ENCODE data around the gene CCDC175. TPM values are rescaled to one million over a fixed set of nuclear protein-coding genes. Genes with fewer than 3 reads are reported as not detected.

The CCDC175 gene
- total RNA-seq (not detected), polyA plus RNA-seq (not detected)
- long read RNA-seq, donor 1: 0 reads
- long read RNA-seq, donor 2: 0 reads
- long read RNA-seq, donor 3: 0 reads
- long read RNA-seq, donor 4: 0 reads
- long read RNA-seq, donor 5: 0 reads
- long read RNA-seq, donor 6: 0 reads
- long read RNA-seq, donor 7: 0 reads
- long read RNA-seq, donor 8: 0 reads
- long read RNA-seq, donor 9: 0 reads
- long read RNA-seq, donor 10: 0 reads

DNA sequence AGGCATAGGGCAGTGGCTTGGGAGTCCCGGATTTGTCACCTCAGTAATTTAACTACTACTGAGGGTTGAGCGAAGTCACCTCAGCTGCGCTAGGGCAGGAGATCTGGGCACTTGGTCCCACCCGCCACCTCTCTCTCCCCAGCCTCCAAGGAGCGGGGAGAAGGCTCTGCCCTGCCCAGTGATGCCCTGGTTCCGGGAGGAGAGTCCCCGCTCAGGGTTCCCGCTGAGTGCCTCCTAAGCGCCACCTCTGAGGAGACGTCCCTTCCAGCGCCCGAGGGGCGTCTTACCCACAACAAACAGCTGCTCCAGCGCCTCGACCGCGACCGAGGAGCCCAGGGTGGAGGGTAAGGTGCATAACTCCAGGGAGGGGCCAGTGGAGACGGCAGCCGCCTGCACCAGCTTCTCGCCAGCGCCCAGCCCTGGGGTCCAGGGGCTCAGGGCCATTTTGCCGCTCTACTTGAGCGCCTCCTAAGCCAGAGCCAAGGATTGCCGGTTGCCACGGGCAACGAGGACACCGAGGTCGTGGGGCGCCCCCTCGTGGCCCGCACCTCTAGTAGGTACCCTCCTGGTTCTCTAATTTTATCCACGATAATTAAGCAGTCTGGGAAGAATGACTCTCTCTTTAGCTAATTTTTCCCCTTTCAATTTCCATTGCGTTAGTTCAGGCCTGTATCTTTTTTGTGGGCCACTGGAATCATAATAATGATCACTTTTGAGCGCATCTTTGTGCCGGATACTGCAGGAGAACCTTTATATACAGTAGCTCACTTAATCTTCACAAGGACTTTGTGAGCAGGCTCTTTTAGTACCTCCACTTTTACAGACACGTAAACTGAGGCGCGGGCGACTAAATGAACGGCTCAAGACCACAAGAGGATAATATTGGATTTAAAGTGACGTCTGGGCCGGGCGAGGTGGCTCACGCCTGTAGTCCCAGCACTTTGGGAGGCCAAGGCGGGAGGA lies at the start of gene CCDC175:
TSS of gene CCDC175 (minus strand) at position 481 of the 963 bp plus-strand sequence. CDS start at position 444, 37 bp downstream.
- Histone ChIP-seq H3K4me3 (peak within 1 kb of the TSS; percentile 45 to 57 (median 49)), H3K9me3 (no peaks in the 10 kb centered on the region), H3K36me3 (no peaks in the 10 kb centered on the region), H3K4me1 (peaks cover 4 to 13% (median 9%) of the 10 kb centered on the region in 4 donors), H3K27me3 (peaks cover 0 to 8% (median 7%) of the 10 kb centered on the region in 3 donors), H3K27ac (no peak within 1 kb of the TSS)
- DNase-seq: peak; percentile 91 to 94
- TF ChIP-seq EP300 (IDR thresholded peaks at IDR 0.05) (no peak), POLR2AphosphoS5 (IDR thresholded peaks at IDR 0.05) (no peak), CTCF (IDR thresholded peaks at IDR 0.05) (peak in 4 of 7 experiments; percentile 36 to 72 (median 65)), POLR2A (IDR thresholded peaks at IDR 0.05) (no peak)
- intact Hi-C loops (cut with DNase I; ENCODE audit: low total_unique reads): no loop called here
- WGBS, 5 donors: 17 to 29% (median 20%) methylated on average over 29 to 46 of the region's 46 CpGs

GRCh38 chr14:59622631-59623030 lies 46.0 kb upstream of the CCDC175 start:
- Histone ChIP-seq H3K4me1 (no peaks in the 10 kb centered on the region), H3K9me3 (no peaks in the 10 kb centered on the region), H3K27ac (no peak overlapping the region), H3K4me3 (no peak overlapping the region), H3K36me3 (no peaks in the 10 kb centered on the region), H3K27me3 (no peaks in the 10 kb centered on the region)
- 11 to 24% (median 16%) methylated on average over 2 of the region's 2 CpGs for WGBS, 5 donors
- intact Hi-C loops (cut with DNase I; ENCODE audit: low total_unique reads): no loop called here
- no peak for TF ChIP-seq POLR2A (IDR thresholded peaks at IDR 0.05)
- no peak for TF ChIP-seq EP300 (IDR thresholded peaks at IDR 0.05)
- no peak for TF ChIP-seq POLR2AphosphoS5 (IDR thresholded peaks at IDR 0.05)
- no peak for TF ChIP-seq CTCF (IDR thresholded peaks at IDR 0.05)
- no peak for DNase-seq

- no peaks in the 10 kb centered on the region for H3K9me3 ChIP-seq
- H3K36me3 ChIP-seq: no peaks in the 10 kb centered on the region
- no peaks in the 10 kb centered on the region for H3K27me3 ChIP-seq
- no peaks in the 10 kb centered on the region for H3K4me1 ChIP-seq
- intact Hi-C loops (cut with DNase I; ENCODE audit: low total_unique reads): no loop called here
- H3K27ac ChIP-seq: no peak overlapping the region
- no peak overlapping the region for H3K4me3 ChIP-seq
- 63 to 79% (median 71%) methylated on average over 2 of the region's 2 CpGs for WGBS, 5 donors
- TF ChIP-seq EP300 (IDR thresholded peaks at IDR 0.05) (no peak), POLR2AphosphoS5 (IDR thresholded peaks at IDR 0.05) (no peak), POLR2A (IDR thresholded peaks at IDR 0.05) (no peak), CTCF (IDR thresholded peaks at IDR 0.05) (no peak)
- DNase-seq: no peak
Measured at GRCh38 chr14:59619061-59619460, 42.4 kb upstream of the CCDC175 start.

- Histone ChIP-seq H3K36me3 (no peaks in the 10 kb centered on the region), H3K4me1 (no peaks in the 10 kb centered on the region), H3K9me3 (no peaks in the 10 kb centered on the region), H3K4me3 (no peak overlapping the region), H3K27ac (no peak overlapping the region), H3K27me3 (no peaks in the 10 kb centered on the region)
- TF ChIP-seq POLR2AphosphoS5 (IDR thresholded peaks at IDR 0.05): no peak
- intact Hi-C loops (cut with DNase I; ENCODE audit: low total_unique reads): no loop called here
- no peak for DNase-seq
- 28 to 39% (median 37%) methylated on average over 3 of the region's 3 CpGs for WGBS, 5 donors
Measured at GRCh38 chr14:59601056-59601455, 24.4 kb upstream of the CCDC175 start.
